ENCODE measurements around the gene C2.
"Not testable (repeated sequence)": the region's sequence is repeated elsewhere in the genome, so short reads cannot be mapped to it uniquely, and the experiment has no call there.

C2 gene

GRCh38 chr6:31899882-31900722 is 27.4 kb upstream of the C2 start:
- no peak for DNase-seq

GRCh38 chr6:31900917-31901414 is 26.6 kb upstream of the C2 start:
- DNase-seq = no peak

GRCh38 chr6:31901415-31901952 is 26.0 kb upstream of the C2 start:
- no peak for DNase-seq

- peak; percentile 48 for DNase-seq
Observed at GRCh38 chr6:31901953-31902643, 25.4 kb upstream of the C2 start, which contains the start of gene ZBTB12. Gene ZBTB12 (minus strand): TSS chr6:31902086. CDS start chr6:31901305, 781 bp downstream.

- no peak for DNase-seq
Observed at GRCh38 chr6:31903957-31904356, 23.6 kb upstream of the C2 start.

GRCh38 chr6:31905041-31905440 is 22.5 kb upstream of the C2 start:
- DNase-seq = no peak

- no peak for DNase-seq
Observed at GRCh38 chr6:31906122-31906521, 21.4 kb upstream of the C2 start.

- not testable (repeated sequence) for DNase-seq
Observed at GRCh38 chr6:31906727-31907126, 20.8 kb upstream of the C2 start.

DNA sequence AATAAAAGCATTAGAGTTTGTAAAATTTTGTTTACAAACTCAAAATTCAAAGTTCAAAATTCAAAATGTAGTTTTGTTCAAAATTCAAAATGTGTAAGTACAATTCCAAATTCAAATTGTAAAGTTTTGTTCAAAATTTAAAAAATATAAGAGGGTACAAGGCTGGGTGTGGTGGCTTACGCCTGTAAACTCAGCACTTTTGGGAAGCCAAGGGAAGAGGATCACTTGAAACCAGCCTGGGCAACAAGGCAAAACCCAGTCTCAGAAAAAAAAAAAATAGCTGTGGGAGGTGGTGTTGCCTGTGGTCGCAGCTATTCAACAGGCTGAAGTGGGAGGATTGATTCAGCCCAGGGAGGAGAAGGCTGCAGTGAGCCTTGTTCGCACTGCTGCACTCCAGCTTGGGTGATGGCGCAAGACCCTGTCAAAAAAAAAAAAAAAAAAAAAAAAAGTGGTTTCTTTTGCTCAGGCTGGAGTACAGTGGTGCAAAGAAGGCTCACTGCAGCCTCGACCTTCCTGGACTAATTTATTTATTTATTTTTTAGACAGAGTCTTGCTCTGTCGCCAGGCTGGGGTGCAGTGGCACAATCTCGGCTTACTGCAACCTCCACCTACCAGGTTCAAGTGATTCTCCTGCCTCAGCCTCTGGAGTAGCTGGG is 20.2 kb upstream of the C2 start:
- no peak for DNase-seq

DNA sequence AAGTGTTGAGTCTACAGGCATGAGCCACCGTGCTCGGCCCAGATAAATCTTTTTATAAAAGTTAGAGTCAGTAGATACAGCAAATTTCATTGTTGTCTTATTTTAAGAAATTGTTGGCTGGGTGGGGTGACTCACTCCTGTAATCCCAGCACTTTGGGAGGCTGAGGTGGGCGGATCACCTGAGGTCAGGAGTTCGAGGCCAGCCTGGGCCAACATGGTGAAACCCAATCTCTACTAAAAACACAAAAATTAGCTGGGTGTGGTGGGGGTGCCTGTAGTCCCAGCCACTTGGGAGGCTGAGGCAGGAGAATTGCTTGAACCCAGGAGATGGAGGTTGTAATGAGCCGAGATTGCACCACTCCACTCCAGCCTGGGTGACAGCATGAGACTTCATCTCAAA is 19.3 kb upstream of the C2 start:
- DNase-seq = not testable (repeated sequence)

DNA sequence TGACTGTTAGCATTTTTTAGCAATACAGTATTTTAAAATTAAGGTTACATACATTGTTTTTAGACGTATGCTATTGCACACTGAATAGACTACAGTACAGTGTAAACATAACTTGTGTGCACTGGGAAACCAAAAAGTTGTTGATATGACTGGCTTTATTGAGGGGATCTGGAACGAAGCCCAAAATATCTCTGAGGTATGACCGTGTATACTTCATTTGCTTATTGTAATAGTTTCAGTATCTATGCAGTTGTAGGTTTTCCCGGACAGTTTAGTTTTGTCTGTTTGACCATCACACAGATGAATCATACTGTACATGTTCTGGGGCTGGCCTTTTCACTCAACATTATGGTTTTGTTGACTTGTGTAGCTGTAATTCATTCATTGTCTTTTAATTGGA is 18.7 kb upstream of the C2 start:
- DNase-seq = no peak

GRCh38 chr6:31909298-31909697 is 18.2 kb upstream of the C2 start:
- not testable (repeated sequence) for DNase-seq

DNA sequence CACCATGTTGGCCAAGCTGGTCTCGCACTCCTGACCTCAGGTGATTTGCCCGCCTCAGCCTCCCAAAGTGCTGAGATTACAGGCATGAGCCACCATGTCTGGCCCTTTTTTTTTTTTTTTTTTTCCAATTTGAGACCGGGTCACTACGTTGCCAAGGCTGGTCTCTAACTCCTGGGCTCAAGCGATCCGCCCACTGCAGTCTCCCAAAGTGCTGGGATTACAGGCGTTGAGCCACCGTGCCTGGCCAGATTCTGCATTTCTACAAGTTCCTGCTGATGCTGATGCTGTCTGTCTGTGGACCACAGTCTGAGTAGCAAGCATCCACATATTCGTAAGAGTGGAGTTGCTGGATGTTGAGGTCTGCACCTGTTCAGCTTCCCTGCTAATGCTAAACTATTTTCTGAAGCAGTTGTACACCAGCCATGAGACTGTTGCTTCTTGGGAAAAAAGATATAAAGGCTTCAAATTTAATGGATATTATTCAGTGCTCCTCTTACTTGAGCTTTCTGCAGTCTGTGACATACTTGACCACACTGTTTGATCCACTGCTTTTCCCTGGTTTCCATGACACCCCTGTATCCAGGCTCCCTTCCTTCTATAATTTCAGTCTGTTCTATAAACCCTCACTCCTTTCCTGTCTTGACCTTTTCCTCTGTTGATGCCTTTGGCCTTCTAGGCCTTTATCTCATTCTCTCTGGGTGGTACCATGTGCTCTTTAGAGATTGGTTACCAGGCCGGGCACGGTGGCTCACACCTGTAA is 15.5 kb upstream of the C2 start:
- DNase-seq = no peak

DNA sequence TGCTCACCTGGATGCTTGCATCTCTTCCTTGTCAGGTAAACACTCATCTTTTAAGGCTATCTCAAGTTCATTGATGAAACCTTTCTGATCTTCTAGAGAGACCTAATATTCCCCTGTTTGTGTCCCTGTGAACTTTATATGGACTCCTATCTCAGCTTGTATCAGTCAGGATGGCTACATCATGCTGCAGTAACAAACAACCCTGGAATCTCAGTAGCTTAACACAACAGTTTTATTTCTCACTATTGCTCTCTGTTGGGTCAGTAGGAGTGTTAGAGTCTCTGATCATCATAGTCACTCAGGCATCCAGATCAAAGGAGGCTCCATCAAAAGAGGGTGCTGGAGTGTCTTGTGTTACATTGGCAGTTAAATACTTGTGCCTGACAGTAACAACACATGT is 12.2 kb upstream of the C2 start:
- DNase-seq = no peak

- no peak for DNase-seq
Observed at GRCh38 chr6:31915756-31916155, 11.8 kb upstream of the C2 start.

DNA sequence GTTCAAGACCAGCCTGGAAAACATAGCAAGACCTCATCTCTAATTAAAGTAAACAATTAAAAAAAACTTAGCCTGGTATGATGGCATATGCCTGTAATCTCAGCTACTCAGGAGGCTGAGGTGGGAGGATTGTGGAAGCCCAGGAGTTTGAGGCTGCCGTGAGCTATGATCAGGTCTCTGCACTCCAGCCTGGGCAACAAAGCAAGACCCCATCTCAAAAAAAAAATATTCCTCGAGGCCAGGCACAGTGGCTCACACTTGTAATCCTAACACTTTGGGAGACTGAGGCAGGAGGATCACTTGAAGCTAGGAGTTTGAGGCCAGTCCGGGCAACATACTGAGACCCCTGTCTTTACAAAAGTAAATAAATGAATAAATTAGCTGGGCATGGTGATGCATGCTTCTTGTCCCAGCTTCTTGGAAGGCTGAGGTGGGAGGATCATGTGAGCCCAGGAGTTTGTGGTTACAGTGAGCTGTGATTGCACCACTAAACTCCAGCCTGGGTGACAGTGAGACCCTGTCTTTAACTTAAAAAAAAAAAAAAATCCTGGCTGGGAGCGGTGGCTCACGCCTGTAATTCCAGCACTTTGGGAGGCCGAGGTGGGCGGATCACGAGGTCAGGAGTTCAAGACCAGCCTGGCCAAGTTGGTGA is 9.3 kb upstream of the C2 start:
- DNase-seq = no peak

DNA sequence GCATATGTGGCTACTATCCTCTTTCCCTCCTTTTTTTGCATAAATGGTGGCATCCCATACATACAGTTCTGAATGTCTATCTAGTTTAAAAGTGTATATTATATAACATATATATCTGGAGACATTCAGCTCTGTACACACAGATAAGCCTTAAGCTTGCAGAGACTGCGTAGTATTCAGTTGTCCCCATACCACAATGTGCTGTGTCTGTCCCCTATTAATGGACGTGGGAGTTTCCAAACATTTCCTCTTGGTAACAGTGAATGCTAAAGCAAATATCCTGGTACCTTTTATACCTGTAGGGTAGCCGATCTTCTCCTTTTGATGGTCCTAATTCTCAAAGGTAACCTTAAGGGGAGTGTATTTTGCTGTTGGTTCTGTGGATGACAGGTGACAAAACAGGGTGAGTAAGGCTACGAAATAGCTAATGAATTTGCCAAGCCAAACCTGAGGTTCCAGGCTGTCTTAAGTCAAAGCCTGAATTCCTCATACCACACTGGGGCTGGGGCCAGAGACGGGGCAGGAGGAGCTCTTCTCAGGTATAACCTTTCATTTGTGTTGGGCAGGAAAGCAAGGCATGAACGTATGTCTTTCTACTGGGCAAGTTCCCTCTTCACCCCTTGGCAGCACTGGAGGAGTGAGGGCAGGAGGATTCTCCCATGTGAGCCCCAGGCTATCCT is 7.8 kb upstream of the C2 start:
- DNase-seq = no peak

DNA sequence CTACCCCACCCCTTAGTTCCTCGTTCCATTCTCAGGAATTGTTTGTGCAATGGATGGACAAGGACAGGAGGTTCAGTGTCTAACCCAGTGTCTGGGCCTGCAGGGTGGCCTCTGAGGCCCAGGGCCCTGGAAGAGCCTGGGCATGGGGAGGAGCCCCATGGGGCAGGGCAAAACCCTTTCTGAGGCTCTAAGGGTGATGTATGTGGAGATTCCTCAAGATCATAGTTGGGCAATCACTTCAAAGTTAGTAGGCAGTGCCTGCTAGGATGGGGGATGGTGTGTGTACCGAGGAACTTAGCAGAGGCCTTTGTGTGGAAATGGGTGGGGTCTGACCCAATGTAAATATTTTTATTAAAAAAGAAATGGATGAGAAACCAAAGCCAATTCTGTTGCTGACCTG is 6.7 kb upstream of the C2 start:
- no peak for DNase-seq

DNA sequence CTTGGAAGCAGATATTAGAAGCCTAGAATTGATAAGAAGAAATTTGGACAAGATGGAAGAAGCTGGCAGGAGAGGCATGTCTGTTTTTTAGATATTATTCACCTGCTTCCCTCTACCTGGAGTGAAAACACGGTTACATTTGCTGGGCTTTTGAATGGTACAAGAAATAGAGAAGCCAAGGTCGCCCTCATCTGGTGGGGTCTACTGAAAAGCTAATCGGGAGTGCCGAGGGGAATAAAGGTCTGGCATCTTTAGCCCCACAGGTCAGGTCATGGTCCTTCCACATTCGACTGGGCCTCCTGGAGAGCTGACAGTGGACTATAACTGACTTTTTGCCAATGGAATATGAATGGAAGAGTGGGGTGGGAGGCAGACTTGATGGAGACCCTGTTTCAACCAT is 4.6 kb upstream of the C2 start:
- DNase-seq = no peak

GRCh38 chr6:31927863-31928671 is 550 bp downstream of the C2 start:
- no peak for DNase-seq

DNA sequence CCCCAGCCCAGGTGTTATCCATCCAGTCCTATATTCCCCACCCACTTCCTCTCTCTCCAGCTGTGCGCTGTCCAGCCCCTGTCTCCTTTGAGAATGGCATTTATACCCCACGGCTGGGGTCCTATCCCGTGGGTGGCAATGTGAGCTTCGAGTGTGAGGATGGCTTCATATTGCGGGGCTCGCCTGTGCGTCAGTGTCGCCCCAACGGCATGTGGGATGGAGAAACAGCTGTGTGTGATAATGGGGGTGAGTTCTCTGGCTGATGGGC is 1.1 kb downstream of the C2 start:
- no peak for DNase-seq
